ENCODE results near the gene IARS2. TPM values are rescaled to one million over a fixed set of nuclear protein-coding genes. Genes with fewer than 3 reads are reported as not detected.

Gene IARS2
- total and polyA plus RNA-seq, 2 donors (not counting 3 experiments of a cell fraction or from before 2014, with no cell fraction given): 15.5 to 62.8 TPM

DNA sequence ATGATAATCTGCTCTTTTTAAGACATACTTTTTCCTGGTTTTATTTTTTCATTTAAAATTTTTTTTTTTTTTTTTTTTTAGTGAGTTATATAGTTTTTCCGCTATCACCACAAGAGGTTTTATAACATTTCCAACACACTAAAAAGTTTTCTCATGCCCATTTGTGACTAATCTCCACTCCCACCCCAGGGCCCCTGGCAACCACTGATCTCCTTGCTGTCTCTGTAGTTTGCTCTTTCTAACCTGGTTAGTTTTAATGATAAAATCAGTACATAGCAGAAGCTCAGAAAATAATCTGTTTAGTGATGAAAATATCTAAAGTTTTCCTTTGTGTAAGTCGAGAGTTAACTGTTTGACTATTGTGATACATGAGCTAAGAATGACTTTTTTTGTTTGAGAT is 41.8 kb downstream of the IARS2 start:
- Histone ChIP-seq H3K4me1 (ENCODE audit: control insufficient read depth, extremely low read depth, insufficient read depth, low read length) (peaks cover 7% of the 10 kb centered on the region), H3K9me3 (replicated peaks; ENCODE audit: control insufficient read depth, insufficient read depth, low read length) (no peaks in the 10 kb centered on the region), H3K79me2 (ENCODE audit: control insufficient read depth, insufficient read depth, low read length) (no peaks in the 10 kb centered on the region), H3K4me2 (ENCODE audit: insufficient read depth, low read length) (no peak overlapping the region), H3K9ac (replicated peaks; ENCODE audit: extremely low read depth, insufficient read depth, low read length) (no peak overlapping the region), H3K27me3 (ENCODE audit: control insufficient read depth in 2 of 2, insufficient read depth in 2 of 2, low read length in 2 of 2) (no peaks in the 10 kb centered on the region), H4K20me1 (replicated peaks; ENCODE audit: control insufficient read depth, extremely low read depth, insufficient read depth, low read length) (no peaks in the 10 kb centered on the region), H3K36me3 (ENCODE audit: control insufficient read depth in 2 of 2, extremely low read depth in 1 of 2, insufficient read depth in 2 of 2, low read length in 2 of 2) (peaks cover 3 to 4% of the 10 kb centered on the region in 2 experiments), H2AFZ (ENCODE audit: low read depth, low read length) (no peak overlapping the region), H3K4me3 (replicated peaks in 1 of 3; ENCODE audit: insufficient read depth in 1 of 3, low read depth in 1 of 3, low read length in 3 of 3) (no peak overlapping the region), H3K9me1 (replicated peaks; ENCODE audit: control insufficient read depth, extremely low read depth, insufficient read depth, low read length) (no peaks in the 10 kb centered on the region), H3K27ac (ENCODE audit: insufficient read depth, low read depth, low read length) (no peak overlapping the region)
- ChIA-PET POLR2A (no interaction called here), CTCF (interaction anchor here (0.9 to 3.5 kb wide), 4 partner anchors 8 to 145 kb away, joined by 3 to 23 read pairs (median 4); no protein-coding TSS in a partner anchor)
- dilution Hi-C loops (cut with MboI; ENCODE audit: extremely low pct_ligation_motif_present, low sequenced_read_pairs) (no loop called here), intact Hi-C loops (cut with micrococcal nuclease) (loop anchor here (2.0 kb wide), 1 partner anchor 21 kb away; no protein-coding TSS in a partner anchor)
- no peak for DNase-seq (ENCODE audit: low read depth, low spot score)
- TF ChIP-seq, protein P1, sequence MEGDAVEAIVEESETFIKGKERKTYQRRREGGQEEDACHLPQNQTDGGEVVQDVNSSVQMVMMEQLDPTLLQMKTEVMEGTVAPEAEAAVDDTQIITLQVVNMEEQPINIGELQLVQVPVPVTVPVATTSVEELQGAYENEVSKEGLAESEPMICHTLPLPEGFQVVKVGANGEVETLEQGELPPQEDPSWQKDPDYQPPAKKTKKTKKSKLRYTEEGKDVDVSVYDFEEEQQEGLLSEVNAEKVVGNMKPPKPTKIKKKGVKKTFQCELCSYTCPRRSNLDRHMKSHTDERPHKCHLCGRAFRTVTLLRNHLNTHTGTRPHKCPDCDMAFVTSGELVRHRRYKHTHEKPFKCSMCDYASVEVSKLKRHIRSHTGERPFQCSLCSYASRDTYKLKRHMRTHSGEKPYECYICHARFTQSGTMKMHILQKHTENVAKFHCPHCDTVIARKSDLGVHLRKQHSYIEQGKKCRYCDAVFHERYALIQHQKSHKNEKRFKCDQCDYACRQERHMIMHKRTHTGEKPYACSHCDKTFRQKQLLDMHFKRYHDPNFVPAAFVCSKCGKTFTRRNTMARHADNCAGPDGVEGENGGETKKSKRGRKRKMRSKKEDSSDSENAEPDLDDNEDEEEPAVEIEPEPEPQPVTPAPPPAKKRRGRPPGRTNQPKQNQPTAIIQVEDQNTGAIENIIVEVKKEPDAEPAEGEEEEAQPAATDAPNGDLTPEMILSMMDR (IDR thresholded peaks at IDR 0.05; ENCODE audit: extremely low read depth in 1 of 2, insufficient read depth in 1 of 2, low read depth in 1 of 2, low read length in 2 of 2): no peak
- TF ChIP-seq, protein P2, sequence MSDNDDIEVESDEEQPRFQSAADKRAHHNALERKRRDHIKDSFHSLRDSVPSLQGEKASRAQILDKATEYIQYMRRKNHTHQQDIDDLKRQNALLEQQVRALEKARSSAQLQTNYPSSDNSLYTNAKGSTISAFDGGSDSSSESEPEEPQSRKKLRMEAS (IDR thresholded peaks at IDR 0.05; ENCODE audit: insufficient read depth, insufficient read length): no peak
- TF ChIP-seq POLR2AphosphoS5 (IDR thresholded peaks at IDR 0.05; ENCODE audit: insufficient read depth, low read depth, low read length) (no peak), GATA2 (IDR thresholded peaks at IDR 0.05; ENCODE audit: insufficient read depth, insufficient read length, low read depth, low read length) (no peak), FOS (IDR thresholded peaks at IDR 0.05; ENCODE audit: borderline replicate concordance, insufficient read depth, low read length) (no peak), MYC (IDR thresholded peaks at IDR 0.05; ENCODE audit: low read depth, low read length) (no peak)
- no peak for FAIRE-seq
- no TSS peak for BruUV-seq (replicated peaks)

All from endothelial cell of umbilical vein (primary cell).